Activated CD4-positive, CD25-positive, alpha-beta regulatory T cell treated with anti-CD3 and anti-CD28 coated beads, Interleukin-2, amount 50 U/mL, for 24 hours (primary cell): ENCODE measurements around the gene SFXN3.

Experiments
- ATAC-seq, 2 donors: fragments of 150-1000 bp; cut with Tn5 transposase; one replicate each; pipeline ENCODE4 v1.10.0; 2021; ENCODE audit warnings: mild to moderate bottlenecking in 1 of 2, moderate library complexity in 1 of 2

Gene SFXN3

DNA sequence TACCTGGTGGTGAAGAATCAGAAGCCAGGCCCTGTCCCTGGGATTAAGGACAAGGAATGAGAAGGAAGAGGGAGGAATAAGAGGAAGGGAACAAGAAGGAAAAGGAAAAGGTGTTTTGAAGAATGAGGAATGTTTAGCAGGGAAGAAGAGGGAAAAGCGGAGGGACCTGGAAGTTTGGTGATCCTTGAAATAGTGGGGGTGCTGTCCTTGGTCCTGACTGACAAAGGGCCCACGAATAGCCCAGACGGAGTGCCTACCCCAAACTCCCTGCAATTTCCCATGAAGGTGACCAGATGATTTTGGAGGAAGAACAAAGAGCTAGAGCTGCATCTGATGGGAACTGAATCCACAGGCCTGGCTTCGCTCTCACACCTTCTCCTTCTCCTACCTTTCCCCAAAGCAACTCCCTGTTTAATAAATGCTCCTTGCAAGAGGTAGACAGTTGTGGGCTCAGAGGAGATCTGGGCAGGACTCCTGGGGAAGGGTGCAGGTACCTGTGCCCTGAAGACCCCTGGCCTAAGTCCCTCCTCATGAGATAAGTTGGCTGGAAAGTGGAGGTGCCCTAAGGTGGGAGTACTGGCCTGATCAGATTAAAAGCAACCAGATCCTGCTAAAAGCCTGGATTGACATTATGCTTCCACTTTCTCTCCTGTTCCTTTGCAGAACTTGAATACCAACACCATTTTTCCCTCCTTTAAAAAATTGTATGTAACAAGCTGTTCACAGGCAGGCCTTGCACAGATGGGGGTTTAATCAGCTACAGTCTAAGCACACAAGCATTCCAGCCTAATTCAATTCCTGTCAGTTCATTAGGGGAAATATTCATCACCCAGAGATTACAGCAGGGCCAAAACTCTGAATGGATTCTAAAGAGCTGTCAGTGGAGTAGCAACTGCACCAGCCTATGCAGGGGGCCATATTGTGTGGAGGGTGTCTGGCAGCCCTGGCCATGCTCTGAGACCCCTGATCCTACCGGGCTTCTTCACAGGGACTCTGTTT is 50.2 kb downstream of the SFXN3 start:
- no peak for ATAC-seq

DNA sequence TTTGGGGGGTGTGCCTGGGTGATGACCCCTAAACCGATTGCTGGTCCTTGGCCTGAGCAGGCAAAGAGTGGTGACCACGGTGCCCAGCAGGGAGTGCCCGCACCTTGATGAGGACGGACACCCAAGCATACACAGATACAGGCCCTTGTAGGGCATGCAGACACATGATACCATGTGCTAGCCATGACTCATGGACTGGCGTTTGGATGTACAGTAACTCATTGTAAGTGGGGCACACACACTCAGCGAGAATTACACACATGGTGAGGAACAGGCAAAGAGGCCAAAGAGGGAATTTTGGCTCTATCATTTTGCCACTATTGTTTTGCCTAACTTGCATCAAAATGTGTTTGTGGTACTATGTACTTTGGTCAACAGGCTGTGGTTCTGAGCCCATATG is 54.8 kb downstream of the SFXN3 start:
- no peak for ATAC-seq

DNA sequence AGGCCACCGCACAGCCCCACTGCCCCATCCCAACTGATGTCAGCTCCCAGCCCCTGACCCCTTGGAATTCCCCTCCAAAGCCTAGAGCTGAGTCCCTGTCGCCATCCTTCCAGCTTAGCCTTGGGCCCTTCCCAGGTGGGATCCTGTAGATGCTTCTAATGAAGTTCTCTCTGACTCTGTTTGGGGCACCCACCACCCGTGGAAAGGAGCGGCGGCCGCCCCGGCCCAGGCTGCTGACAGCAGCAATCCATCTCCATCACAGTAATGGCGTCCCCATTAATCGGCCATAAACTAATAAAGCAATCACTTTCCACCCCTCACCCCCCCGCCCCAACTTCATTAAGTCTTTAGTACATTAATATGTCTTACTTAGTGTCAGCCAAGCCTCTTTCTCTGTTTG is 56.3 kb downstream of the SFXN3 start:
- no peak for ATAC-seq

DNA sequence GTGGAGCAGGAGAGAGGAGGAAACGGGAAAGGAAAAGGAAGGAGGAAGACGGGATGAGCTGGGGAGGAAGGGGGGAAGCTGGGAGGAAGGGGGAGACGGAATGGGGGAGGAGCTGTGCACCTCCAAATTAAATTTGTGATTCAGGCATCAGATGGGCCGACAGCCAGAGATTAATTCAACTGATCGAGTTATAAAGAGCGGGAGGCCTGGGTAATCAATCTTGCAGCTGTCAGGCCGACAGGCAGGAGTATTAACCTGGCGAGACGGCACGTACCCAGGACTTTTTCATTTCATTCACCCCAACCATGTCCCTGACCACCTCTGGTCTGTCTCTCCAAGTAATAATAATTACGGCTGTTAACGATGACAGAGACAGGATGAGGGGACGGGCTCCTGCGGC is 56.9 kb downstream of the SFXN3 start:
- ATAC-seq = no peak

DNA sequence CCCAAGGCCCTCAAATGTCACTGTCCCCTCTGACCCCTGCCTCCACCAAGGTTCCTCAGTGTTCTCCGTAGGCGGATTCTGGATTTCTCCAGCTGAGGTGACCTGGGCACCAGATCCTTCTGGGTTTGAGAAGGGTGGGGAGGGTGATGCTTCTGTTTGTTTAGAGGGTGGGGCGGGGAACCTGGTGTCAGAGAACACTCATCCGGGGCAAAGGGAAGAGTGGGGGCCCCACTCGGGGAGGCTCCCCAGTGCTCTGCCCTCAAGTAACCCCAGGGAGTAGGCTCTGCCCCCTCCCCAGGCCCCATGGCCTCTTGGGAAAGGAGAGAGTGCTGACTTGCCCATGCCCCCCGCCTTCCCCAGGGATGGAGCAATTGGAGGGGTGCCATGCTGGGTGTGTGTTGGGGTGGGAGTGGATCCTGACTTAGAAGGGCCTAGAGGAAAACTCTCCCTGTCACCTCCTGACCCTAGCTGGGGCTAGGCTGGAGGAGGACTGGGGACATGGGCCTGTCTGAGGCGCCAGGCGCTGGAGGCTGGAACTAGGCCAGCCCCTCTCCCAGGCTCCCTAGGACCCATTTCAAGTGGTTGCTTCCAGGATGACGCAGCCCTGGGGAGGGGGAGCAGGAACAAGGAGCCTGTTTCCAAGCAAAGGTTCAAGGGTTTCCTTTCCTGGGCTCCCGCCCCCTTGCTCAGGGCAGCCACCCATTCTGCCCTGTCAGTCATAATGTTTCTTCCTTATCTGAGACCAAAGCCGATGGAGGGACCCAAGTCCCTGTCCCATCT is 58.7 kb downstream of the SFXN3 start:
- ATAC-seq = no peak

DNA sequence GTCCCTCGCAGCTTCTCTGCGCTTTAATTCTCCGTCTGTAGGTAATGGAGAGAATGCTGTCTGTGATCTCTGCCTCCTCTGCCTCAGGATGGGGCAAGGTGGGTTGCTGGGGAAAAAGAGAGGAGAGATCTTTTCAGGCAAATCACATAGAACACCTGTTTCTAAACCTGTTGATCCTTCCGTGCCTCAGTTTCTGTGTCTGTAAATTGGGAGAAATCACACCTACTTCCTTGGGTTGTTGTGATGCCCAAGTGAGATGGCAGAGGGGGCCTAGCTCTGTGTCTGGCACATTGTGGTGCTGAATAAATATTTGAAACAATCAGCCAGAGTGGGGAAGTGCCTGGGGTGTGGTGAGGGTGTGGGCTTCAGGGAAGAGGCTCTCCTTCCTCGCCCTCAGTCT is 59.6 kb downstream of the SFXN3 start:
- ATAC-seq = no peak
